Heart right ventricle (tissue), 16 donors: ENCODE data around the gene MYOF. TPM values are rescaled to one million over a fixed set of nuclear protein-coding genes. Genes with fewer than 3 reads are reported as not detected.

Experiments used
- ATAC-seq, 8 donors: fragments of 200-7000 bp; cut with Tn5 transposase; one replicate each; pipeline ENCODE4 v1.9.1; 2020; ENCODE audit warnings: mild to moderate bottlenecking in 8 of 8, moderate library complexity in 8 of 8, moderate number of reproducible peaks in 1 of 8
- DNase-seq, 2 donors: peaks; one replicate each; pipeline ENCODE4 v3.0.0-alpha.2; 2020
- H3K27ac ChIP-seq, 10 donors: fragments of 200-600 bp; sonication (generic) in 2 of 10; one replicate each; pipeline versions ENCODE4 v1.5.0 to v1.8.0; 2020 to 2022; ENCODE audit warnings: mild to moderate bottlenecking in 3 of 10
- H3K27me3 ChIP-seq, 7 donors: fragments of 200-600 bp; one replicate each; pipeline ENCODE4 v1.8.0; 2021 to 2022; ENCODE audit warnings: mild to moderate bottlenecking in 2 of 7
- H3K36me3 ChIP-seq, 9 donors: fragments of 200-600 bp; sonication (generic) in 1 of 9; one replicate each; pipeline versions ENCODE4 v1.5.0 to v1.8.0; 2020 to 2022; ENCODE audit warnings: mild to moderate bottlenecking in 2 of 9
- H3K4me1 ChIP-seq, 9 donors: fragments of 200-600 bp; sonication (generic) in 1 of 9; one replicate each; pipeline versions ENCODE4 v1.5.0 to v1.8.0; 2020 to 2022; ENCODE audit warnings: mild to moderate bottlenecking in 4 of 9
- H3K4me3 ChIP-seq, 10 donors: fragments of 200-600 bp; sonication (generic) in 2 of 10; one replicate each; pipeline versions ENCODE4 v1.5.0 to v1.8.0; 2020 to 2022; ENCODE audit warnings: mild to moderate bottlenecking in 7 of 10, moderate library complexity in 2 of 10
- H3K9me3 ChIP-seq, 11 donors: fragments of 200-600 bp in 10 of 11; sonication (generic) in 2 of 11; one replicate each; pipeline versions ENCODE4 v1.5.0 to v1.8.0; 2013 to 2022; ENCODE audit warnings: mild to moderate bottlenecking in 2 of 11, control low read depth in 1 of 11, moderate library complexity in 1 of 11
- CTCF ChIP-seq, 9 donors: fragments of 200-600 bp; sonication (generic) in 2 of 9; IDR thresholded peaks; one replicate each; pipeline versions ENCODE4 v1.5.0 to v1.8.0; 2021 to 2022; ENCODE audit warnings: antibody characterized with exemption in 9 of 9, mild to moderate bottlenecking in 5 of 9, moderate library complexity in 1 of 9
- WGBS, 2 donors: extraction: QIAGEN DNeasy Blood & Tissue Kit; methylation state at CpG; one replicate each; pipeline ENCODE4 v1.1.7; 2013; ENCODE audit warnings: inconsistent platforms in 1 of 2; 5-methylcytosine and 5-hydroxymethylcytosine counted together
- intact Hi-C, 10 donors: fragments of 100-400 bp; cut with DNase I; formaldehyde crosslinking; loops; one replicate each; pipeline versions ENCODE4 v1.11.1 to v1.14.2; 2022
- polyA plus RNA-seq, 2 donors: library from polyadenylated mRNA; stranded (reverse); fragments of 200-250 nt; gene quantifications; one replicate each; pipeline ENCODE4 v1.2.3, GENCODE V29; 2013
- total RNA-seq, 10 donors: library from RNA; stranded (reverse); fragmentation: NEBNext Ultra II Directional in 3 of 10; extraction: Animal tissue kit (Norgen Biotek cat#: 25700) in 3 of 10; gene quantifications; one replicate each; pipeline versions ENCODE4 v1.2.1 to v1.2.4, GENCODE V29; 2021 to 2023
- donor health status: Arrhythmogenic right ventricular cardiomyopathy.
- donor health status: ischemic (EF 13 %, LVEDD 7.1; RV severe dilation, severe dysfunction).
- donor health status: healthy with polysubstance abuse.
- donor health status: DM: no; HTN: yes; CAD: no.
- donor health status: DM: no; HTN: no; CAD: no.
- donor health status: ischemic (EF 25% LVEDD 6.9; RV normal size, moderate dysfunction).
- donor health status: ischemic (EF 25% LVEDD 5.7; RV mildly dilated, moderate dysfunction).
- donor health status: healthy.
- donor health status: DM: yes; HTN: yes; CAD: no.
- donor health status: Ischemic cardiomyopathy.
- donor health status: ischemic (EF 35%, LVEDD 5.7; RV mildly dilated, moderate dysfunction).
- donor health status: nonischemic (EF 11% LVEDD 7.7; RV severe dilation, severe dysfunction).
- donor health status: DM: yes; HTN: yes; CAD: no.
- donor health status: PGD.
- donor health status: ischemic (EF 29% LVEDD 5.4; RV normal size, mild dysfunction).
- donor health status: nonischemic (EF 23%, LVEDD 6.1; RV moderate dilation, normal function).

The MYOF gene
- total and polyA plus RNA-seq, 12 donors = 14.5 to 54.6 (median 36.3) TPM

DNA sequence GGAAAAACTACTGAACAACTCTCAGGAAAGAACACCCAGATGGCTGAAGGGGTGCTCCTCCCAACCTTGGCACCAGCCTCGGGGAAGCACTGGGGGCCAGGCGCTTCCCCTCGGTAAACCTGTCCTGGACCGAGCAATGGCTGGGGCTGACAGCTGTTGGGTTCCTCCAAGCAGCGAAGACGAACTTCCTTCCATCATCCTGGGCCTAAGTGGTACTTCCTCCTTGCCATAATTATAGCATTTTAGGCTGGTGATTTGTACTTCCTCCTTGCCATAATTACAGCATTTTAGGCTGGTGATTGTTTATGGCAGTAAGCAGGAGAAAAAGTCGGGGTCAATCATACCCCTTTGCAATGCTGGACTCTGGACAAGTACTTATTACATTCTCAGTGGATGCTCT lies 69.3 kb downstream of the MYOF start:
- Histone ChIP-seq H3K27ac (peak overlapping the region in 7 of 10 donors; percentile 15 to 77 (median 41)), H3K36me3 (peaks cover 0 to 23% (median 0%) of the 10 kb centered on the region in 9 donors), H3K4me3 (no peak overlapping the region), H3K9me3 (no peaks in the 10 kb centered on the region), H3K4me1 (peaks cover 0 to 44% (median 27%) of the 10 kb centered on the region in 9 donors), H3K27me3 (no peaks in the 10 kb centered on the region)
- WGBS, 2 donors = 53 to 60% methylated on average over 7 of the region's 7 CpGs
- no peak for DNase-seq
- intact Hi-C loops = no loop called here
- peak in 3 of 8 donors; percentile 15 to 46 (median 30) for ATAC-seq
- TF ChIP-seq CTCF (IDR thresholded peaks at IDR 0.05) = no peak

GRCh38 chr10:93410697-93411348 lies 71.3 kb downstream of the MYOF start:
- ATAC-seq (no peak), DNase-seq (no peak)
- Histone ChIP-seq H3K27ac (no peak overlapping the region), H3K9me3 (no peaks in the 10 kb centered on the region), H3K4me3 (no peak overlapping the region), H3K36me3 (peaks cover 0 to 34% (median 0%) of the 10 kb centered on the region in 9 donors), H3K27me3 (no peaks in the 10 kb centered on the region), H3K4me1 (peaks cover 0 to 28% (median 21%) of the 10 kb centered on the region in 9 donors)
- TF ChIP-seq CTCF (IDR thresholded peaks at IDR 0.05) = no peak
- WGBS, 2 donors = 78 to 97% methylated on average over 6 of the region's 6 CpGs
- intact Hi-C loops = no loop called here

- TF ChIP-seq CTCF (IDR thresholded peaks at IDR 0.05) = no peak
- Histone ChIP-seq H3K36me3 (peaks cover 0 to 52% (median 0%) of the 10 kb centered on the region in 9 donors), H3K9me3 (no peaks in the 10 kb centered on the region), H3K27me3 (no peaks in the 10 kb centered on the region), H3K4me3 (no peak overlapping the region), H3K27ac (no peak overlapping the region), H3K4me1 (peaks cover 0 to 31% (median 16%) of the 10 kb centered on the region in 9 donors)
- WGBS, 2 donors = 85 to 91% methylated on average over 8 of the region's 8 CpGs
- no peak for ATAC-seq
- intact Hi-C loops = no loop called here
- no peak for DNase-seq
Measured at GRCh38 chr10:93408783-93409182, 73.4 kb downstream of the MYOF start.

DNA sequence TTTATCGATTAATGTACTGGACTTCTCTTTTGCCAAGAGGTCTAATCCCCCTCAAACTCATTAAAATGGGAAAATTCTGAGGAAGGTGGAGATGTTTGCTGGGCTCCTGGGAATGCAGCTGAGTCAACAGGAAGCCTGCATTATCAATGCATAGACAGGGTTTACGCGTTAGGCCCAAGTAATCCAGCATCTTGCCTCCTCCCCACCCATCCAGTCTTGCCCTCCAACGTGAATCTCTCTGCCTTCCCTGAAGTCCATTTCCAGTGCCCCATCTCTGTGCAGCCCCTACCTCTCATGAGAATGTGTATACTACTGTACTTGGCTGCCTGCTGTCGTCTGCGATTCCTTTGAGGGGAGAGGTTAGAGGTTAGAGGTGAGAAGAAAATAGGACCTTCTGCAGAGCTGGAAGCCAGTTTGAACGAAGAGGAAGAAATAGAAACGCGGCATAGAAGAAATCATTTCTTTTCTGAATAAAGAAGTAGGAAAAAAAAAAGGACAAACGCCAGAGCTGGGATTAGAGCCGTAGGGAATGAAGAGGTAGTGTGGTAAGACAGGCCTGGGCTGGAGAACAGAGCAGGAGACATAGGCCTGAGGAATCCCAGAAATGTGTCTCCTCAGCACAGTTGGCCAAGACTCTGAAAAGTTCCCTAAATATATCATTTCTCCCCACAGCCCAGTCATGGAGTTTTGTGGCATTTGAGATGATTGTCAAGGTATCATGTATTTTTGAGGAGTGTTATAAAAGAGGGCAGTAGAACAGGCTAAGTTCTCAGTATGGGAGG lies 75.6 kb downstream of the MYOF start:
- 67 to 73% methylated on average over 11 of the region's 11 CpGs for WGBS, 2 donors
- H3K36me3 ChIP-seq = peaks cover 0 to 70% (median 5%) of the 10 kb centered on the region in 9 donors
- intact Hi-C loops = no loop called here

More for the DNA sequence above, 75.6 kb downstream of the MYOF start:
- Histone ChIP-seq H3K27ac (peak overlapping the region in 2 of 10 donors; percentile 3 to 8), H3K9me3 (no peaks in the 10 kb centered on the region), H3K4me3 (no peak overlapping the region), H3K27me3 (no peaks in the 10 kb centered on the region), H3K4me1 (peaks cover 0 to 27% (median 5%) of the 10 kb centered on the region in 9 donors)
- ATAC-seq (no peak), DNase-seq (no peak)
- TF ChIP-seq CTCF (IDR thresholded peaks at IDR 0.05) = no peak
